ENCODE measurements around the gene SMG5.

DNA sequence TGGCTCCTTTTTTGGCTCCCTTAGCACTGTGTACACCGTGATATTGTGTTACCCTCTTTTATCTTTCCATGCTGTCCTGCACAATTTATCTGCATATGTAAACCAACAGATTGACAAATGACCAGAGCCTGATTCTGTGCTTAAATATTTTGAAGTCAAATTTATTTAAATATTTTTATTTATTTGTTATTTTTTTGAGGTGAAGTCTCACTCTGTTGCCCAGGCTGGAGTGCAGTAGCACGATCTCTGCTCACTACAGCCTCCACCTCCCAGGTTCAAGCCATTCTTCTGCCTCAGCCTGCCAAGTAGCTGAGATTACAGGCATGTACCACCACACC lies 57.0 kb downstream of the SMG5 start:
- TF ChIP-seq POLR2AphosphoS5 (IDR thresholded peaks at IDR 0.05; ENCODE audit: borderline replicate concordance, low read depth, low read length) (no peak), EZH2 (IDR thresholded peaks at IDR 0.05) (no peak), FOXP2 (optimal IDR thresholded peaks at IDR 0.05; ENCODE audit: control extremely low read depth, extremely low read length, insufficient read depth) (no peak)

Measured in SK-N-MC (cell line).